ENCODE results near the gene PLAAT1.

Gene PLAAT1

GRCh38 chr3:193240850-193241706 lies at the start of gene PLAAT1:
Gene PLAAT1 (plus strand): TSS chr3:193241222. CDS start chr3:193255651, 14,429 bp downstream.
- peak in 1 of 2 donors; percentile 32 for ATAC-seq

- no peak for ATAC-seq
These were observed 46.7 kb upstream of the PLAAT1 start for GRCh38 chr3:193194371-193194770.

GRCh38 chr3:193196746-193197145 lies 44.3 kb upstream of the PLAAT1 start:
- no peak for ATAC-seq

GRCh38 chr3:193207290-193208273 lies 33.4 kb upstream of the PLAAT1 start:
- no peak for ATAC-seq

GRCh38 chr3:193210618-193211017 lies 30.4 kb upstream of the PLAAT1 start:
- ATAC-seq, result no peak

- ATAC-seq, result no peak
These were observed 29.8 kb upstream of the PLAAT1 start for GRCh38 chr3:193211173-193211572.

- no peak for ATAC-seq
These were observed 29.0 kb upstream of the PLAAT1 start for GRCh38 chr3:193211984-193212383.

- no peak for ATAC-seq
These were observed 28.2 kb upstream of the PLAAT1 start for GRCh38 chr3:193212844-193213243.

- no peak for ATAC-seq
These were observed 26.6 kb upstream of the PLAAT1 start for GRCh38 chr3:193214445-193214844.

GRCh38 chr3:193225302-193226125 lies 15.5 kb upstream of the PLAAT1 start:
- ATAC-seq, result no peak

GRCh38 chr3:193228206-193228605 lies 12.8 kb upstream of the PLAAT1 start:
- ATAC-seq, result no peak

- ATAC-seq, result no peak
These were observed 11.1 kb upstream of the PLAAT1 start for GRCh38 chr3:193229851-193230420.

GRCh38 chr3:193230610-193231009 lies 10.4 kb upstream of the PLAAT1 start:
- no peak for ATAC-seq

GRCh38 chr3:193231201-193231600 lies 9.8 kb upstream of the PLAAT1 start:
- ATAC-seq, result no peak

- ATAC-seq, result no peak
These were observed 4.4 kb upstream of the PLAAT1 start for GRCh38 chr3:193236599-193236998.

- ATAC-seq, result no peak
These were observed 4.0 kb upstream of the PLAAT1 start for GRCh38 chr3:193237030-193237429.

GRCh38 chr3:193240436-193240849 lies 579 bp upstream of the PLAAT1 start:
- no peak for ATAC-seq

- ATAC-seq, result no peak
These were observed 694 bp downstream of the PLAAT1 start for GRCh38 chr3:193241716-193242115.

GRCh38 chr3:193243571-193243970 lies 2.5 kb downstream of the PLAAT1 start:
- ATAC-seq, result no peak

GRCh38 chr3:193248848-193249468 lies 7.9 kb downstream of the PLAAT1 start:
- ATAC-seq, result no peak

GRCh38 chr3:193250492-193250891 lies 9.5 kb downstream of the PLAAT1 start:
- no peak for ATAC-seq
